HT1080 (cell line): ENCODE data around the gene BRCA2. TPM values are rescaled to one million over a fixed set of nuclear protein-coding genes. Genes with fewer than 3 reads are reported as not detected.

ENCODE experiments used
- DNase-seq: peaks from one replicate; pipeline ENCODE4 v3.0.0-alpha.2; 2015; ENCODE audit warnings: low read depth
- total RNA-seq: library from RNA; depleted of rRNA; stranded (reverse); fragments of >200 nt; shearing (Covaris generic); gene quantifications from 2 replicates; pipeline ENCODE4 v1.2.3, GENCODE V29; 2014

Gene BRCA2
- total RNA-seq, 1 experiment from 2014 or later = 8.0 TPM

GRCh38 chr13:32378012-32378411, 62.7 kb downstream of the BRCA2 start:
- DNase-seq = no peak

DNA sequence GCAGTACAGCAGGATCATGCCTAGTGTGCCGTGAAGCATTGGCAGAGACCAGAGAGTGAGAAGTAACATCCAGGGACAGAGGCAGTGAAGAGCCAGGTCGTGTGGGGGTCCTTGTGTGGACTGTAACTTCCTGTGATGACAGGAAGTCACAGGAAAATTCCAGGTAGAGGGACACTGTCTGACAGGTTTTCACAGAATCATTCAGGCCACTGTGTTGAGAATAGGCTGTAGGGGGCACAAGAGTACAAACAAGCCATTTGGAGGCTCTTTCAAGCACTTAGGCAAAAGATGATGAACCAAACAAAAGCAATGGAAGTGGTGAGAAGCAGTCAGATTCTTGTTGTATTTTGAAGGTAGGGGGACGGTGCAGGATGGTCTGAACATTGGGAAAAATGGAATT, 66.2 kb downstream of the BRCA2 start:
- no peak for DNase-seq

DNA sequence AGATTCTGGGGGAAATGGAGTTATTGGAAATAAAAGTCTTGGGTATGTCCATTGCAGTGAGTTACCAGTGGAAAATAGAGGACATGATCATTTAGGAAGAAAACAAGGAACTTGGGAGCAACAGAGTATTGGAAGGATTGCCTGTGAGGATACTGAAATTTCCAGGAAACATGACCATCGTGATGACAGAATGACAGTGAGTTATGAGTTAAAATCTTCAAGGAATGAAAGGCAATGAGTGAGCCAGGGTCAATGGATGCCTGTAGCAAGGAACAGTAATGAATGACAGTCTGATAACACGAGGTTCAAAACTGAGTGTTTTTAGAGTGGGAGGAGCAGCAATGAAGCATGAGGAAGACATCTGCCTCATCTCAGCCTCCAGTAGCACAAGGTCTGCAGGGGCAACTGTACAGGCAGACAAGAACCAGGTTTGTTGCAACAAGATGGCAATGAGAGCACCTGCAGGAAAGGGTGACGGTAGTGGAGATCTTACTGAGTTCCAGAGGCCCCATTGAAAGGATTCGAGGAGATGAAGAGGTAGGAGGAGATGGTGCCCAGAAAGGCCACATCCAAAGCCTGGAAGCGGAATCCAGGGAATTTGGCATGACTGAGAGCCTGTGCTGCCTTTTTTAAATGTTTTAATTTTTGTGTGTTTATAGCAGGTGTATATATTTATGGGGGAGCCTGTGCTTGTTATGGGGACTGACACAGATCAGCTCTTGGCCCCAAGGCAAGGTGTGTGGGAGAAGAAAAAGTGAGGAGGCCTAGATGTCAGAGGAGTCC, 68.7 kb downstream of the BRCA2 start:
- no peak for DNase-seq

- DNase-seq = no peak
These were observed 69.4 kb downstream of the BRCA2 start for GRCh38 chr13:32384702-32385101.

GRCh38 chr13:32385410-32385809, 70.1 kb downstream of the BRCA2 start:
- no peak for DNase-seq

GRCh38 chr13:32390048-32390447, 74.7 kb downstream of the BRCA2 start:
- DNase-seq = no peak

DNA sequence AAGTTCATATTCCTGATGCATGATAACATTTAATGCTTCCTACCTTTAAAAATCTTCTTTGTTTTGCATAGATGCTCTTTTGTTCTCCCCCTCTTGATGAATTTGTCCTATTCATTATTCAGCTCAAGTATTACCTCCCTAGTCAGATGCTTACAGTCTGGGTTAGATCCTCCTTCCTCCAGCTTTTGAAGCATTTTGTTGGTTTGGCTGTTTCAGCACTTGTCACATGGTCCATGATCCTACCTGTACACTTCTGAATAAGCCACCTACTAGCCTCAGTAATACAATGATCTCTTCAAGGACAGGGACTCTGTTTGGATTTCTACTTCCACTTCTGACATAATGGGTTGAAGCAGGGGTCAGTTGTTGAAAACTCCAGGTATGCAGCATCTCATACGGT, 75.2 kb downstream of the BRCA2 start:
- DNase-seq = no peak

DNA sequence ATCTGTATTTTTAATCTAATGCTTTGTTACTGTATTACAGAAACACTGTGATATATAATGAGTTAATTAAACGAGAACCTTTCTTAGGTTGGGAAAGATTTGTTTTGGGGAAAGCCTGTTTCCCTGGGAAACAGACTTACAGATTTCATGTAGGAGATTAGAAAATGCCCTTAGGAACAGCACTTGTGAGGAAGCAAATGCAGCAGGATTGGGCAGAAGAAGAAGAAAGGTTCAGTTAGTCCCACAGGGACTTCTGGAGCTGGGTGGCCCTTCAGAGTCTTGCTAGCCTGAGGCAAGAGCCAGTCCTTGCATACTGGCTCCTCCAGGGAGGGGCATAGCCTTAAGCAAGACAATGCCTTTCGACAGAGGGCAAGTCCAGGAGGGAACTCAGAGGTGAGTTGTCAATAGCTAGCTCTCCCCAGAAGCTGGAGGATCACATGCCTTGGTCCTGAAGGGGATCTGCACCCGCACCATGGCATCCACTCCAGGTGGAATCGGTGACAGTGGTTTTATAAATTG, 75.9 kb downstream of the BRCA2 start:
- DNase-seq = no peak

DNA sequence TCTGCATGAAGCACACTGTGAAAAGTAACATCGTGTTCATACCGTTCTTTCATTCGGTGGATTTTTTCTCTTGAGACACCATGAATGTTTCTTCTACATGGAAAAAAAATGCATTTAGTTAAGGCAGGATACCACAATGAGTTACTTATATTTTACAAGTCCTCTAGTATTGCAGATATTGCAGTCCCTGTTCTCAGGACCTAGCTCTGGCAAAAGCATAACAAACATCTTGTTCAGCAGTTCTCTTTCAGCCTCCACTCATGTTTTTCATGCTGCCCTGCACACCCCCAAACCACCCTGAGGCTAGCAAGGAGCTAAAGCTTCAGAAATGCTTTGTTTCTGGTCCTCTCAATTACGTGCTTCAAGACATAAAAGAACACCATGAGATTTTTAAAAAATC, 87.8 kb downstream of the BRCA2 start:
- DNase-seq = no peak

GRCh38 chr13:32407854-32408253, 92.5 kb downstream of the BRCA2 start:
- no peak for DNase-seq

DNA sequence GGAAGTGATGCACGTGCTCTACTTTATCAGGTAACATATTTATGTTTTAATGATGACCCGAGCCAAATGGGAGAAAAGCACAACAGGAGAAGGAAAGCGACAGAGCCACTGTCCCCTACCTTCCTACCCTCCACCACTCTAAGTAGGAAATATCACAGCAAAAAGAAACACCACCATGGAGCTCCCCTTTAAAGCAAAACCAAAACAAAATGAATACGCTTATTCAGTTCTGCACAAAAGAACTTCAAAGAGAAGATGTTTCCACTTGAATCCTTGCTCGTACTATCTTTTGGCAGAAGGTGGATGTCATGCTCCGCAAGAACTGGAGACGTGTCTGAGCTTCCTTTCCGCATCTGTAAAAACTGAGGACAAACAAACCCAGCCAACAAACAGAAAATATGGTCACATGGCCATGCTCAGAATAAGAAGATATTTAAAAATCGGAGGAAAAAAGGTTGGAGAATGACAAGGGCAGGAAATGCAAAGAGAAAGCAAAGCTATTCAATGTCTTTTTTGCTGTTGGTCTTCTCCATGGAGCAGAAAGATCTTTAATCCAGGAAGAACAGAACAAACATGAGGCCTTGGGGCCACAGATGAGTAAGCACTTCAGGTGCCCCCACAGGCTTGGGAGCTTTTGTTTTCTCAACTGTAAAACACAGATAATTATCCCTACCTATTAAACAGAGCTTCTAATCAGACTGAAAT, 93.1 kb downstream of the BRCA2 start:
- DNase-seq = no peak

DNA sequence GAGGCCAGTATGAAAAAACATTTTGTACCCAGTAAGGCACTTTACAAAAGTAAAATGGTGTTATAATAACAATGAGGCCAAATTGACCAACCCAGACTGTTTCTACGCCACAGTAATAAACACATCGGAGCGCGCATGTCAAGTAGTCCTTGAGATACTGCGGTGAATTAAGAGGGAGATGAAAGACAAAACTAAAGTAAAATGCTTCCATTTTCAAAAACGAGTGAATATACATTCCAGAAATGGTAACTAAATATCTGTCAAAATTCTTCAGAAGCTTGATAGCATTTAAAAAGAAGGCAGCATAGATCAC, 93.6 kb downstream of the BRCA2 start:
- no peak for DNase-seq

- no peak for DNase-seq
These were observed 94.5 kb downstream of the BRCA2 start for GRCh38 chr13:32409561-32410421.

DNA sequence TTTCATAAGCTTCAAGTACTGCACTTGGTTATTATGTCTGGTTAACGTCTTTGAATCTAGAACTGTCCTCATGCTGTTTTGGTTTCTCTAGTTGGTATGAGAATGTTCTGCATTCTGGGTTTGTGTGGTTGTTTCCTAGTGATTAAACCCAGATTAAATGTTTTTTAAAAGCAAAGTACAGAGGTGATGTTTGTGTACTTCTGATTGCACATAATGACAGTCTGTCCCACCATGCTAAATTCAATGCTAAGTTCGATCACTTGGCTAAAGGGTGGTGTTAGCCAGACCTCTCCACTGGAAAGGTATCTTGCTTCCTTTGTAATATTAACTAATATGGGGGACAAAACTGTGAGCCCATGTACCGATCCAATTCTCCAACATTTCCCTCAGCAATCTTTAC, 98.0 kb downstream of the BRCA2 start:
- no peak for DNase-seq

DNA sequence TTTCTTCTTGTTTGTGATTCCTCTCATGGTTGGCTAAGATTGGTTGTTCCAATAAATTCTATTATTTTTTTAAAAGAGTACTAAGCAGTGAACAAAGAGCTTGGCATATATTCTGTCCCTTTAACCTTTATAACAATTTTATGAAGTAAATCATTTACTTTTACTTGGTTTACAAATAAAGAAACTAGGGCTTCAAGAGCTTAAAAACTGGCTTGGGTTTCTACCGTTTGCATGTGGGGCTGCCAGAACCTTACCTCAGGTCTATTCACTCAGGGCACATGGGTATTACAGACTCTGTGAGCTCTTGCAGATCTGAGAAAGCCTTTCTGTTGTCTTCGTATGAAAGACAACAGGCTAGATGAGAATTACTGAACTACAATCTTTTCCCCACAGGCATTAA, 99.3 kb downstream of the BRCA2 start:
- DNase-seq = no peak

GRCh38 chr13:32415019-32415418, 99.7 kb downstream of the BRCA2 start:
- no peak for DNase-seq

DNA sequence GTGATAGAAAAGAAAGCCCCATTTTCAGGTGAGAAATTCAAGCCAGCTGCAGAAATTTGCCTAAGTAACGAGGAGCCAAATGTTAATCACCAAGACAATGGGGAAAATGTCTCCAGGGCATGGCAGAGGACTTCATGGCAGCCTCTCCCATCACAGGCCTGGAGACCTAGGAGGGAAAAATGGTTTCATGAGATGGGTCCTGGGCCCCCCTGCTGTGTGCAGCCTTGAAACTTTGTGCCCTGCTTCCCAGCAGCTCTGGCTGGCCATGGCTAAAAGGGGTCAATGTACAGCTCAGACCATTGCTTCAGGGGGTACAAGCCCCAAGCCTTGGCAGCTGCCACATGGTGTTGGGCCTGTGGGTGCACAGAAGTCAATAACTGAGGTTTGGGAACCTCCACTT, 102.7 kb downstream of the BRCA2 start:
- no peak for DNase-seq

DNA sequence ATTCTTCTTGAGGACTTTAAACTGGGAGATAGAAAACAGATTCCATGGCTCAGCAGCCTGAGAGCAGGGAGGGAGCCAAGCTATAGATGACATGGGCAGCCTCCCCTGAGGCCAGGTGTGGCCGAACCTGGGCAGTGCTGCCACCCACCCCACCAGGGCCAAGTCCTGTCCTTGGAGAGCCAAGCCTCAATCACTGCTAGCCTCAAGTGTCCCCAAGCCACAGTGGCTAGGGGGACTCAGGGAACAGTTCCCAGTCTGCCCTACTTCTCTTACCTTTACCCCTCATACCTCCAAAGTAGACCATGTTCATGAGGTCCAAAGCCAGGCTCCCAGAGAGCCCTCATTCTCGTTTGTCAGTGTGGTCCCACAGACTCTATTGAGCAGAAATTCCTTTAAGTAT, 104.6 kb downstream of the BRCA2 start:
- no peak for DNase-seq

- no peak for DNase-seq
These were observed 108.3 kb downstream of the BRCA2 start for GRCh38 chr13:32423592-32423991.

GRCh38 chr13:32425158-32425557, 109.8 kb downstream of the BRCA2 start:
- no peak for DNase-seq

DNA sequence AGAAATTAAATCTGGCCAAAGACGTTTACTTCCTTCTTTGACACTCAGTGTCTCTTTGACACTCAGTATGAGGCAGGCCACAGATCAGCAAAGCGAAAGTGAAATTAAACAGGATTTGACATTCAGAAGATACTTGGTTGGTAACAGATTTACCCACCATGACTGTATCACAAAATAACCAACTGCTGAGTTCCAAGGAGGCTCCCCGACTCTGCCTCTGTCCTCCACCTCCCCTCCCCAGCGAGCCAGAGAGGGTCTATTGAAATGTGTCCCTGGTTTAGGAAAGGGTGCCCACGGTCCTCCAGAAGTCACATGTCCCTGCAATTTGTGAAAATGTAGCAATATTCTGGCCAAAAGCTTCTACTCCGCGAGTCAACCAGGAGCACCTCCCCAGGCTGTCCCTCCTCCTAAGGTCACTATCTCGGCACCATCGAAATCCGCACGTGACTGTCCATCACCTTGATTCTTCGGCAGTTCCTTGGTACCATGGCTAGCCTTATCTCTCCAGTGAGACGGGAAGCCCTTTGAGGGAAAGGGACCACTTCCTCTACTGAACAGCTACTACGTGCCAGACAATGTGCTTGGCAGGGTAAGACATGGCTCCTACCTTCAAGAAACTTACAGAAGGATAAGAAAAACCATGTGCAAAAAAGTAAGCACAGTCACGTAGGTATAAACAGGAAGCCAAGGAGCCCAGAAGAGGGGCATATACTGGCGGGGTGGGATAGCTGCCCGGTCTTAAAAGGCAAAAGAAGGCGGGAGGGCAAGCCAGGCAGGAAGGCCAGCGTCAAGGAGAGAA, 111.1 kb downstream of the BRCA2 start:
- no peak for DNase-seq
